ENCODE measurements around the gene UTP11. TPM values are rescaled to one million over a fixed set of nuclear protein-coding genes. Genes with fewer than 3 reads are reported as not detected.
A peak's percentile ranks its signal among the peaks of the same experiment; 100 is the strongest.

Gene UTP11
- total RNA-seq, 1 donor = 38.7 TPM

DNA sequence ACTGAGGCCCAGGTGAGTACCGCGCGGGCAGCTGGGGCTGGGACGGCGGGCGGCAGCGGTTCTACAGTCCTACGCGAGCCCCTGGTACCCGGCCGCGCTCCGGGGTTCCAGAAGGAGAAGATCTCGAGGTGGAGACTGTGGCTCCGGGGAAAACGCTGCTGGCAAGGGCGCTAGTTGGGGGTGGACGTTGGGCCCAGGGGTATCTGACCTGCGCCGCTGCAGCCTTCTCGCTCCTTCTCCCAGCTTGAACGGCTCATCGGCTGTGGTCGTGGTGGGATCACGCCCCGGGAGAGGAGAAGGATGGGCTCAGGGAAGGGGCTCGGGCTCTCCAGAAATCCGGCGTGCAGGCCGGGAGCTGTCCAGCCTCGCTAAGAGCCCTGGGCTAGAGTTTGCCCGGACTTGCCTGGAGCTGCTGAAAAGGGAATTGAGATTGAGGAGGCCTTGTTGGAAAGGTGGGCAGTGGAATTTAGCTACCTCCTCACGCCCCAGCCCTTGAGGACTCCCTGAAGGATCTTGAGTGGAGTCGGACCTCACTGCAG lies 35.1 kb downstream of the UTP11 start:
- peaks cover 3% of the 10 kb centered on the region for H4K20me1 ChIP-seq (ENCODE audit: insufficient read depth, low read length)
- peak overlapping the region; percentile 76 for H3K4me2 ChIP-seq (ENCODE audit: insufficient read depth, low read length)
- H3K4me1 ChIP-seq (ENCODE audit: insufficient read depth, low read length) = no peaks in the 10 kb centered on the region
- no peak overlapping the region for H3K27ac ChIP-seq (ENCODE audit: low read depth, low read length)
- H3K9me3 ChIP-seq (ENCODE audit: low read depth, low read length) = no peaks in the 10 kb centered on the region
- no peaks in the 10 kb centered on the region for H3K79me2 ChIP-seq (ENCODE audit: insufficient read depth, low read length)
- peaks cover 53% of the 10 kb centered on the region for H3K27me3 ChIP-seq (ENCODE audit: insufficient read depth, low read length)
- H3K36me3 ChIP-seq (ENCODE audit: insufficient read depth, low read length) = no peaks in the 10 kb centered on the region
- TF ChIP-seq, protein P1, sequence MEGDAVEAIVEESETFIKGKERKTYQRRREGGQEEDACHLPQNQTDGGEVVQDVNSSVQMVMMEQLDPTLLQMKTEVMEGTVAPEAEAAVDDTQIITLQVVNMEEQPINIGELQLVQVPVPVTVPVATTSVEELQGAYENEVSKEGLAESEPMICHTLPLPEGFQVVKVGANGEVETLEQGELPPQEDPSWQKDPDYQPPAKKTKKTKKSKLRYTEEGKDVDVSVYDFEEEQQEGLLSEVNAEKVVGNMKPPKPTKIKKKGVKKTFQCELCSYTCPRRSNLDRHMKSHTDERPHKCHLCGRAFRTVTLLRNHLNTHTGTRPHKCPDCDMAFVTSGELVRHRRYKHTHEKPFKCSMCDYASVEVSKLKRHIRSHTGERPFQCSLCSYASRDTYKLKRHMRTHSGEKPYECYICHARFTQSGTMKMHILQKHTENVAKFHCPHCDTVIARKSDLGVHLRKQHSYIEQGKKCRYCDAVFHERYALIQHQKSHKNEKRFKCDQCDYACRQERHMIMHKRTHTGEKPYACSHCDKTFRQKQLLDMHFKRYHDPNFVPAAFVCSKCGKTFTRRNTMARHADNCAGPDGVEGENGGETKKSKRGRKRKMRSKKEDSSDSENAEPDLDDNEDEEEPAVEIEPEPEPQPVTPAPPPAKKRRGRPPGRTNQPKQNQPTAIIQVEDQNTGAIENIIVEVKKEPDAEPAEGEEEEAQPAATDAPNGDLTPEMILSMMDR (IDR thresholded peaks at IDR 0.05; ENCODE audit: extremely low read depth, low read depth, low read length) = no peak
- peak; percentile 97 for DNase-seq (ENCODE audit: insufficient read length, low spot score, missing footprints)
- peak overlapping the region; percentile 66 for H3K4me3 ChIP-seq (ENCODE audit: insufficient read depth, low read length)
- H2AFZ ChIP-seq (ENCODE audit: low read length) = peak overlapping the region; percentile 22

DNA sequence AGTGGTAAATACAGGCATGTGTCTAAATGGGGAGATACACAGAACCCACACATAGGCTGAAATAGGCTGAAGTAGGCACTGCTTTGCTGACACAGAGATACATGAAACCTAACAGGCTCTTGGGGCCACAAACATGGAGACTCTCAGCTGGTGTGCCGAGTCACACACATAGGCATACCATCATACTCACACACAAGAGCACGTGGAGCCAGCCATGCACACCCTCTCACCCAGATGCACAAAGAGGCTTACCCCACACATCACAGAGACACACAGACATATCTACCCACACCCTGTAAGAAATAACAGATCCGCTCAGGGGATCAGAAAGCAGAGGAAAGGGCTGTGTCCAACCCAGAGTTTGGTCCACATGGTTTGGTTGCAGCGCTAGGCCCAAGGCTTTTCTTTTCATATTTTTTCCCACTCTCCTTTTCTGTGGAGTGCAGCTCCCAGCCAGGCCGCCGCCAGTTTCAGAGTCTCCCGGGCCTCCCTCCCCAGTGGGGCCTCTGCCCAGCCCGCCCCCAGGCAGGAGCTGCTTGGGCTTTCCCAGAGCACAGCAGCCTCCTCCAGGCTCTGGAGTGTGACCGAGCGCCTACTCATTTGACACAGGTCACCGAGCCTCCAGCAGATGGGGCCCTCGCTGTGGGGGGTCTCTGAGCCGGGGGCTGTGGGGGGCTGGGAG lies 38.0 kb downstream of the UTP11 start:
- Histone ChIP-seq H3K79me2 (ENCODE audit: insufficient read depth, low read length) (no peaks in the 10 kb centered on the region), H3K27me3 (ENCODE audit: insufficient read depth, low read length) (peaks cover 32% of the 10 kb centered on the region), H4K20me1 (ENCODE audit: insufficient read depth, low read length) (no peaks in the 10 kb centered on the region), H3K4me3 (ENCODE audit: insufficient read depth, low read length) (no peak overlapping the region), H2AFZ (ENCODE audit: low read length) (no peak overlapping the region), H3K9me3 (ENCODE audit: low read depth, low read length) (no peaks in the 10 kb centered on the region), H3K36me3 (ENCODE audit: insufficient read depth, low read length) (no peaks in the 10 kb centered on the region), H3K27ac (ENCODE audit: low read depth, low read length) (no peak overlapping the region), H3K4me2 (ENCODE audit: insufficient read depth, low read length) (no peak overlapping the region), H3K4me1 (ENCODE audit: insufficient read depth, low read length) (no peaks in the 10 kb centered on the region)
- TF ChIP-seq, protein P1 (IDR thresholded peaks at IDR 0.05; ENCODE audit: extremely low read depth, low read depth, low read length) = no peak
- DNase-seq (ENCODE audit: insufficient read length, low spot score, missing footprints) = peak; percentile 36

DNA sequence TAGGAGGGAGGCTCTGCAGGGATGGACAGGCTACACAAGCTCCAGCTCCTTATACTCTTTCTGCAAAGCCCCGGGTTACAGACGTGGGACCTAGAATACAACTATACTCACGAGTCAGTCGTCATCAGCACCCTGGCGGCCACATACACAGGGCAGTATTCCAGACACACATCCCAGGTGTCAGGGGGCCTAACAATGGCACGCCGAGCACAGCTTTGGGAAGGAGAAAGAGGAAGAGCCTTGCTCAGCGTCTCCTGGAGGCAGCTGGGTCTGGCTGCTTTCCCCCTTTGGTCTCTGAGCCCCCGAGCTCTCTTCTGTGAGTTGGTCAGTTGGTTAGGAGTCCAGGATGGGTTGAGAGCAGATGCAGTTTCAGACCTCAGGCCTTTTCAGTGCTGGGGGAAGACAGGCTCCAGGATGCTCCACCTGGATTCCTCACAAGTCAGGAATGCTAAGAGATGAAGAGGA lies 38.6 kb downstream of the UTP11 start:
- TF ChIP-seq, protein P1 (IDR thresholded peaks at IDR 0.05; ENCODE audit: extremely low read depth, low read depth, low read length) = no peak
- DNase-seq (ENCODE audit: insufficient read length, low spot score, missing footprints) = peak; percentile 73

DNA sequence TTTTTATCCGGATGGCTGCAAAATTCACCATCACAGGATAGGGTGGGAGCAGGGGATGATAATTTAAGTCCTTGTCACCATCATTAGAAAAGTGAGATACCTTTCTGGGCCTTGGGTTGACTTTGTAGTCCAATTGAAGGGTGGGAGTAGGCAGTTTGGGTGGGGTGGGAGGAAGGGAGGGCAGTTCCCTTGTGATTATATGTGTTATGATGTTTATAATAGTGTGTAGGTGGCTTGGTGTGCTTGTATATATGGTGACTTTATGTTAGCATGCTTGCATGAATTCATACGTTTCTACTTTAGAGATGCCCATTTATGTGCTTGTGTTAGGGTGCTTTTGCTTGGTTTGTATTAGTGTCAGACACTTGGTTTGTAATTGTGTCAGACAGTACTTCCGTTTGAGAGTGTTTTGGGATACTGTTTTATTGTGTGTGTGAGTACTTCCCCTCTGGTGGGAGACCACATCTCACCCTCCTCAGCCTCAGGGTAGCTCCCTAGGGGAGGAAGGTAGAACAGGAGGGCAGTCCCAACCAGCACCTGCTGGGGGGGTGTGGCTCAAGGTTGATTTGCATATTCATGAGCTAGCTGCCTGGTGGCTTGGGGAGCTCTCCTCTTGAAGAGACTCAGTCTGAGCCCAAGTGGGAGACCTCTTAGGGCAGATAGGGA lies 40.3 kb downstream of the UTP11 start:
- no peaks in the 10 kb centered on the region for H3K9me3 ChIP-seq (ENCODE audit: low read depth, low read length)
- TF ChIP-seq, protein P1 (IDR thresholded peaks at IDR 0.05; ENCODE audit: extremely low read depth, low read depth, low read length) = no peak
- DNase-seq (ENCODE audit: insufficient read length, low spot score, missing footprints) = peak; percentile 22
- no peak overlapping the region for H3K4me2 ChIP-seq (ENCODE audit: insufficient read depth, low read length)
- no peak overlapping the region for H3K4me3 ChIP-seq (ENCODE audit: insufficient read depth, low read length)
- no peak overlapping the region for H2AFZ ChIP-seq (ENCODE audit: low read length)
- H3K79me2 ChIP-seq (ENCODE audit: insufficient read depth, low read length) = no peaks in the 10 kb centered on the region
- peaks cover 28% of the 10 kb centered on the region for H3K27me3 ChIP-seq (ENCODE audit: insufficient read depth, low read length)
- H3K36me3 ChIP-seq (ENCODE audit: insufficient read depth, low read length) = no peaks in the 10 kb centered on the region
- H4K20me1 ChIP-seq (ENCODE audit: insufficient read depth, low read length) = no peaks in the 10 kb centered on the region
- H3K27ac ChIP-seq (ENCODE audit: low read depth, low read length) = no peak overlapping the region
- H3K4me1 ChIP-seq (ENCODE audit: insufficient read depth, low read length) = no peaks in the 10 kb centered on the region

More for the DNA sequence above, 38.6 kb downstream of the UTP11 start:
- H3K4me2 ChIP-seq (ENCODE audit: insufficient read depth, low read length) = no peak overlapping the region
- no peaks in the 10 kb centered on the region for H3K9me3 ChIP-seq (ENCODE audit: low read depth, low read length)
- H4K20me1 ChIP-seq (ENCODE audit: insufficient read depth, low read length) = no peaks in the 10 kb centered on the region
- H2AFZ ChIP-seq (ENCODE audit: low read length) = no peak overlapping the region
- H3K36me3 ChIP-seq (ENCODE audit: insufficient read depth, low read length) = no peaks in the 10 kb centered on the region
- H3K4me1 ChIP-seq (ENCODE audit: insufficient read depth, low read length) = no peaks in the 10 kb centered on the region
- H3K27ac ChIP-seq (ENCODE audit: low read depth, low read length) = no peak overlapping the region
- H3K4me3 ChIP-seq (ENCODE audit: insufficient read depth, low read length) = no peak overlapping the region
- H3K79me2 ChIP-seq (ENCODE audit: insufficient read depth, low read length) = no peaks in the 10 kb centered on the region
- H3K27me3 ChIP-seq (ENCODE audit: insufficient read depth, low read length) = peaks cover 29% of the 10 kb centered on the region

Measured in osteoblast (primary cell).